ENCODE data around the gene GNAT3.

The GNAT3 gene

GRCh38 chr7:80450621-80451308 lies 61.1 kb downstream of the GNAT3 start:
- Histone ChIP-seq H2AFZ (ENCODE audit: low read length) (no peak overlapping the region), H3K9ac (ENCODE audit: low read depth, low read length, poor library complexity, severe bottlenecking) (no peak overlapping the region), H3K9me3 (ENCODE audit: insufficient read depth, low read depth, low read length) (no peaks in the 10 kb centered on the region), H3K9me2 (replicated peaks; ENCODE audit: low read depth, low read length) (no peaks in the 10 kb centered on the region), H3F3A (ENCODE audit: low read depth) (no peaks in the 10 kb centered on the region), H4K20me1 (ENCODE audit: insufficient read depth, low read length, poor library complexity, severe bottlenecking) (no peaks in the 10 kb centered on the region), H3K4me2 (ENCODE audit: low read depth, low read length, poor library complexity, severe bottlenecking) (no peak overlapping the region), H3K36me3 (ENCODE audit: insufficient read depth, low read length) (no peaks in the 10 kb centered on the region), H3K4me3 (ENCODE audit: low read length, poor library complexity, severe bottlenecking) (no peak overlapping the region), H3K79me2 (ENCODE audit: insufficient read depth, low read length) (no peaks in the 10 kb centered on the region), H3K4me1 (ENCODE audit: insufficient read depth, low read length, poor library complexity, severe bottlenecking) (peaks cover 9% of the 10 kb centered on the region), H3K27me3 (ENCODE audit: insufficient read depth, low read length, poor library complexity, severe bottlenecking) (no peaks in the 10 kb centered on the region)
- TF ChIP-seq CTCF (conservative IDR thresholded peaks at IDR 0.05; ENCODE audit: low read length) (no peak), EZH2phosphoT487 (IDR thresholded peaks at IDR 0.05; ENCODE audit: borderline replicate concordance) (no peak)

GRCh38 chr7:80449836-80450235 lies 62.0 kb downstream of the GNAT3 start:
- no peaks in the 10 kb centered on the region for H3F3A ChIP-seq (ENCODE audit: low read depth)
- no peaks in the 10 kb centered on the region for H3K27me3 ChIP-seq (ENCODE audit: insufficient read depth, low read length, poor library complexity, severe bottlenecking)
- H3K79me2 ChIP-seq (ENCODE audit: insufficient read depth, low read length) = no peaks in the 10 kb centered on the region
- H3K36me3 ChIP-seq (ENCODE audit: insufficient read depth, low read length) = no peaks in the 10 kb centered on the region
- TF ChIP-seq CTCF (conservative IDR thresholded peaks at IDR 0.05; ENCODE audit: low read length) = no peak
- TF ChIP-seq EZH2phosphoT487 (IDR thresholded peaks at IDR 0.05; ENCODE audit: borderline replicate concordance) = no peak
- H3K4me2 ChIP-seq (ENCODE audit: low read depth, low read length, poor library complexity, severe bottlenecking) = no peak overlapping the region
- H3K4me1 ChIP-seq (ENCODE audit: insufficient read depth, low read length, poor library complexity, severe bottlenecking) = peaks cover 9% of the 10 kb centered on the region
- H2AFZ ChIP-seq (ENCODE audit: low read length) = no peak overlapping the region
- no peaks in the 10 kb centered on the region for H4K20me1 ChIP-seq (ENCODE audit: insufficient read depth, low read length, poor library complexity, severe bottlenecking)
- H3K9ac ChIP-seq (ENCODE audit: low read depth, low read length, poor library complexity, severe bottlenecking) = no peak overlapping the region
- no peaks in the 10 kb centered on the region for H3K9me2 ChIP-seq (replicated peaks; ENCODE audit: low read depth, low read length)
- H3K4me3 ChIP-seq (ENCODE audit: low read length, poor library complexity, severe bottlenecking) = no peak overlapping the region
- no peaks in the 10 kb centered on the region for H3K9me3 ChIP-seq (ENCODE audit: insufficient read depth, low read depth, low read length)

GRCh38 chr7:80445351-80445750 lies 66.5 kb downstream of the GNAT3 start:
- H3K79me2 ChIP-seq (ENCODE audit: insufficient read depth, low read length) = no peaks in the 10 kb centered on the region
- peak overlapping the region; percentile 15 for H3K4me2 ChIP-seq (ENCODE audit: low read depth, low read length, poor library complexity, severe bottlenecking)
- no peak for TF ChIP-seq EZH2phosphoT487 (IDR thresholded peaks at IDR 0.05; ENCODE audit: borderline replicate concordance)
- TF ChIP-seq CTCF (conservative IDR thresholded peaks at IDR 0.05; ENCODE audit: low read length) = no peak
- H3K27me3 ChIP-seq (ENCODE audit: insufficient read depth, low read length, poor library complexity, severe bottlenecking) = no peaks in the 10 kb centered on the region
- H3K4me3 ChIP-seq (ENCODE audit: low read length, poor library complexity, severe bottlenecking) = no peak overlapping the region
- no peak overlapping the region for H3K9ac ChIP-seq (ENCODE audit: low read depth, low read length, poor library complexity, severe bottlenecking)
- no peak overlapping the region for H2AFZ ChIP-seq (ENCODE audit: low read length)
- no peaks in the 10 kb centered on the region for H3K36me3 ChIP-seq (ENCODE audit: insufficient read depth, low read length)
- no peaks in the 10 kb centered on the region for H4K20me1 ChIP-seq (ENCODE audit: insufficient read depth, low read length, poor library complexity, severe bottlenecking)
- H3F3A ChIP-seq (ENCODE audit: low read depth) = no peaks in the 10 kb centered on the region
- H3K9me2 ChIP-seq (replicated peaks; ENCODE audit: low read depth, low read length) = no peaks in the 10 kb centered on the region
- no peaks in the 10 kb centered on the region for H3K9me3 ChIP-seq (ENCODE audit: insufficient read depth, low read depth, low read length)
- peaks cover 1% of the 10 kb centered on the region for H3K4me1 ChIP-seq (ENCODE audit: insufficient read depth, low read length, poor library complexity, severe bottlenecking)
